IMR-90 (cell line): ENCODE data around the gene NOS1AP. TPM values are rescaled to one million over a fixed set of nuclear protein-coding genes. Genes with fewer than 3 reads are reported as not detected.

Experiments used
- ATAC-seq: fragments of 200-7000 bp; cut with Tn5 transposase; 2 replicates; pipeline ENCODE4 v1.9.1; 2020; ENCODE audit warnings: low read depth, mild to moderate bottlenecking, moderate library complexity
- BruUV-seq: library from RNA; stranded (reverse); fragments of 400-500 nt; replicated peaks from 2 replicates; lab custom pipeline; 2021; lab: Mats Ljungman, UMichigan
- CTCF ChIA-PET: fragments of 300-600 bp; formaldehyde crosslinking; extraction: SDS; loops from one replicate; lab custom pipeline; 2021; ENCODE audit warnings: antibody characterized with exemption; lab: Yijun Ruan, JAX
- POLR2A ChIA-PET: fragments of 300-600 bp; sonication (Branson Sonifier 250); formaldehyde crosslinking; loops from one replicate; lab custom pipeline; 2022; ENCODE audit warnings: antibody characterized with exemption; ENCODE audit not compliant: unreplicated experiment; lab: Charles Lee
- DNase-seq: peaks from one replicate; pipeline ENCODE4 v3.0.0; 2013
- H2AFZ ChIP-seq: replicated peaks from 2 replicates; pipeline ENCODE3; 2013; ENCODE audit warnings: low read length, mild to moderate bottlenecking; ENCODE audit not compliant: poor library complexity
- H2AK5ac ChIP-seq: 2 replicates; pipeline ENCODE4 v1.6.1; 2013; ENCODE audit warnings: low read depth, low read length, inconsistent platforms
- H2AK9ac ChIP-seq: replicated peaks from 2 replicates; pipeline ENCODE3; 2013; ENCODE audit warnings: mild to moderate bottlenecking, low read depth, low read length, moderate library complexity; ENCODE audit not compliant: poor library complexity
- H2BK120ac ChIP-seq: 2 replicates; pipeline ENCODE4 v1.6.1; 2013; ENCODE audit warnings: low read depth, low read length, inconsistent platforms
- H2BK15ac ChIP-seq: 3 replicates; pipeline ENCODE4 v1.6.1; 2013; ENCODE audit warnings: low read depth, low read length, inconsistent platforms
- H2BK20ac ChIP-seq: 2 replicates; pipeline ENCODE4 v1.6.1; 2013; ENCODE audit warnings: low read depth, mild to moderate bottlenecking, inconsistent platforms, low read length, moderate library complexity
- H2BK5ac ChIP-seq: 2 replicates; pipeline ENCODE4 v1.6.1; 2013; ENCODE audit warnings: mild to moderate bottlenecking, low read depth, low read length, inconsistent platforms; ENCODE audit not compliant: poor library complexity, severe bottlenecking
- H3K14ac ChIP-seq: replicated peaks from 2 replicates; pipeline ENCODE4 v1.6.1; 2013; ENCODE audit warnings: low read depth, low read length, inconsistent platforms
- H3K18ac ChIP-seq: 2 replicates; pipeline ENCODE4 v1.6.1; 2013; ENCODE audit warnings: low read depth, low read length, control low read depth
- H3K23ac ChIP-seq: 2 replicates; pipeline ENCODE4 v1.6.1; 2013; ENCODE audit warnings: low read depth, low read length, inconsistent platforms
- H3K27ac ChIP-seq: 2 replicates; pipeline ENCODE4 v1.5.1; 2013; ENCODE audit warnings: mild to moderate bottlenecking, control low read depth, low read length; ENCODE audit not compliant: insufficient read depth
- H3K27me3 ChIP-seq: 2 replicates; pipeline ENCODE4 v1.6.1; 2013; ENCODE audit warnings: low read length; ENCODE audit not compliant: control insufficient read depth, insufficient read depth
- H3K36me3 ChIP-seq: 2 replicates; pipeline ENCODE4 v1.6.1; 2013; ENCODE audit warnings: low read length, mixed read lengths; ENCODE audit not compliant: control insufficient read depth, insufficient read depth
- H3K4ac ChIP-seq: 2 replicates; pipeline ENCODE4 v1.6.1; 2013; ENCODE audit warnings: low read depth, low read length, inconsistent platforms
- H3K4me1 ChIP-seq: 2 replicates; pipeline ENCODE4 v1.6.1; 2013; ENCODE audit warnings: low read length, mixed read lengths; ENCODE audit not compliant: control insufficient read depth, insufficient read depth
- H3K4me2 ChIP-seq: 2 replicates; pipeline ENCODE4 v1.6.1; 2013; ENCODE audit warnings: low read depth, mild to moderate bottlenecking, control low read depth, low read length, moderate library complexity
- H3K4me3 ChIP-seq: 2 replicates; pipeline ENCODE4 v1.5.1; 2013; ENCODE audit warnings: low read depth, mild to moderate bottlenecking, control low read depth, low read length, moderate library complexity; ENCODE audit not compliant: insufficient read depth
- H3K56ac ChIP-seq: 2 replicates; pipeline ENCODE4 v1.6.1; 2013; ENCODE audit warnings: low read length, inconsistent platforms; ENCODE audit not compliant: insufficient read depth; ENCODE audit errors: extremely low read depth
- H3K79me1 ChIP-seq, 2 experiments: 2 replicates each; pipeline ENCODE4 v1.6.1; 2013; ENCODE audit warnings: low read length in 2 of 2, inconsistent platforms in 1 of 2, low read depth in 1 of 2
- H3K9ac ChIP-seq: 2 replicates; pipeline ENCODE4 v1.6.1; 2013; ENCODE audit warnings: low read depth, low read length, control low read depth
- H3K9me1 ChIP-seq: 2 replicates; pipeline ENCODE4 v1.6.1; 2013; ENCODE audit warnings: low read length, inconsistent platforms; ENCODE audit not compliant: insufficient read depth
- H3K9me3 ChIP-seq: 2 replicates; pipeline ENCODE4 v1.6.1; 2013; ENCODE audit warnings: low read length; ENCODE audit not compliant: control insufficient read depth, insufficient read depth
- H4K20me1 ChIP-seq: 2 replicates; pipeline ENCODE4 v1.6.1; 2013; ENCODE audit warnings: low read length, inconsistent platforms; ENCODE audit not compliant: insufficient read depth
- H4K5ac ChIP-seq: 2 replicates; pipeline ENCODE4 v1.6.1; 2013; ENCODE audit warnings: mild to moderate bottlenecking, low read depth, low read length, control low read depth
- H4K8ac ChIP-seq, 2 experiments: 2 replicates each; pipeline ENCODE4 v1.6.1; 2013; ENCODE audit warnings: low read depth in 2 of 2, low read length in 2 of 2, control low read depth in 1 of 2, inconsistent platforms in 1 of 2
- H4K91ac ChIP-seq: 2 replicates; pipeline ENCODE4 v1.6.1; 2013; ENCODE audit warnings: low read depth, low read length, inconsistent platforms; ENCODE audit not compliant: insufficient read depth
- BHLHE40 ChIP-seq: fragments of 150-350 bp; IDR thresholded peaks from 2 replicates; pipeline ENCODE4 v1.6.1; 2016; ENCODE audit warnings: mild to moderate bottlenecking, low read depth, low read length
- CEBPB ChIP-seq: IDR thresholded peaks from 2 replicates; pipeline ENCODE4 v1.6.1; 2012; ENCODE audit warnings: low read depth, low read length, improper control_type of control experiment
- CHD1 ChIP-seq: IDR thresholded peaks from 2 replicates; pipeline ENCODE4 v1.6.1; 2012; ENCODE audit warnings: low read depth, low read length, improper control_type of control experiment
- FOS ChIP-seq: fragments of 150-350 bp; IDR thresholded peaks from 2 replicates; pipeline ENCODE4 v1.6.1; 2016; ENCODE audit warnings: low read depth, low read length
- MAFK ChIP-seq: IDR thresholded peaks from 2 replicates; pipeline ENCODE4 v1.6.1; 2012; ENCODE audit warnings: low read depth, low read length, improper control_type of control experiment
- MAZ ChIP-seq: IDR thresholded peaks from 2 replicates; pipeline ENCODE4 v1.6.1; 2012; ENCODE audit warnings: low read depth, mild to moderate bottlenecking, low read length, improper control_type of control experiment, moderate library complexity, borderline replicate concordance
- MXI1 ChIP-seq: IDR thresholded peaks from 2 replicates; pipeline ENCODE4 v1.6.1; 2012; ENCODE audit warnings: low read depth, mild to moderate bottlenecking, low read length, moderate library complexity, borderline replicate concordance
- NFE2L2 ChIP-seq: fragments of 150-350 bp; IDR thresholded peaks from 2 replicates; pipeline ENCODE4 v1.6.1; 2016; ENCODE audit warnings: low read depth, mild to moderate bottlenecking, low read length
- RAD21 ChIP-seq: IDR thresholded peaks from 2 replicates; pipeline ENCODE4 v1.6.1; 2012; ENCODE audit warnings: low read length, improper control_type of control experiment
- RCOR1 ChIP-seq: IDR thresholded peaks from 2 replicates; pipeline ENCODE4 v1.6.1; 2012; ENCODE audit warnings: mild to moderate bottlenecking, low read length, improper control_type of control experiment; ENCODE audit not compliant: insufficient replicate concordance
- RFX5 ChIP-seq: IDR thresholded peaks from 2 replicates; pipeline ENCODE4 v1.8.0; 2012; ENCODE audit warnings: low read depth, mild to moderate bottlenecking, low read length, moderate library complexity
- SMC3 ChIP-seq: fragments of 150-350 bp; IDR thresholded peaks from 2 replicates; pipeline ENCODE4 v1.6.1; 2016; ENCODE audit warnings: low read depth, mild to moderate bottlenecking, antibody characterized with exemption, low read length, moderate library complexity
- WGBS, 2 experiments: methylation state at CpG; one replicate each; pipeline versions ENCODE4 v1.1.5 to v1.1.7; 2013; ENCODE audit warnings: missing lambda C conversion rate in 2 of 2; ENCODE audit not compliant: insufficient read length in 1 of 2; ENCODE audit errors: extremely low coverage in 2 of 2; 5-methylcytosine and 5-hydroxymethylcytosine counted together
- dilution Hi-C: fragments of 300-500 bp; cut with HindIII; formaldehyde crosslinking; loops from one replicate; pipeline ENCODE4 v1.14.3; 2018; ENCODE audit warnings: low sequenced_read_pairs; ENCODE audit not compliant: unreplicated experiment
- in situ Hi-C: fragments of 300-500 bp; cut with MboI; formaldehyde crosslinking; loops from 3 replicates; pipeline ENCODE4 v1.14.3; 2019; ENCODE audit warnings: low sequenced_read_pairs, inconsistent platforms, mixed read lengths
- intact Hi-C: fragments of 100-400 bp; cut with micrococcal nuclease; formaldehyde crosslinking; loops from 2 replicates; pipeline ENCODE4 v1.10.0; 2022
- polyA plus RNA-seq, 3 experiments: library from polyadenylated mRNA; depleted of rRNA; stranded (reverse); fragments of >200 nt; gene quantifications; 2 replicates each; pipeline ENCODE4 v1.2.3, GENCODE V29; 2012; ENCODE audit warnings: low replicate concordance in 1 of 3
- total RNA-seq: library from RNA; depleted of rRNA; stranded (reverse); fragments of >200 nt; gene quantifications from 2 replicates; pipeline ENCODE4 v1.2.3, GENCODE V29; 2012
- TF ChIP-seq, protein P1 (sequence below): fragments of 150-350 bp; IDR thresholded peaks from 2 replicates; pipeline ENCODE4 v1.6.1; 2016; ENCODE audit warnings: low read depth, mild to moderate bottlenecking, low read length, moderate library complexity, borderline replicate concordance
- TF ChIP-seq, protein P2 (sequence below): conservative IDR thresholded peaks from 2 replicates; pipeline ENCODE4 v1.5.1; 2012; ENCODE audit warnings: mild to moderate bottlenecking, low read depth, low read length, improper control_type of control experiment

The NOS1AP gene
- total and polyA plus RNA-seq, 2 of the 4 experiments (the other 2 are of a cell fraction) = 0.18 to 0.19 TPM

DNA sequence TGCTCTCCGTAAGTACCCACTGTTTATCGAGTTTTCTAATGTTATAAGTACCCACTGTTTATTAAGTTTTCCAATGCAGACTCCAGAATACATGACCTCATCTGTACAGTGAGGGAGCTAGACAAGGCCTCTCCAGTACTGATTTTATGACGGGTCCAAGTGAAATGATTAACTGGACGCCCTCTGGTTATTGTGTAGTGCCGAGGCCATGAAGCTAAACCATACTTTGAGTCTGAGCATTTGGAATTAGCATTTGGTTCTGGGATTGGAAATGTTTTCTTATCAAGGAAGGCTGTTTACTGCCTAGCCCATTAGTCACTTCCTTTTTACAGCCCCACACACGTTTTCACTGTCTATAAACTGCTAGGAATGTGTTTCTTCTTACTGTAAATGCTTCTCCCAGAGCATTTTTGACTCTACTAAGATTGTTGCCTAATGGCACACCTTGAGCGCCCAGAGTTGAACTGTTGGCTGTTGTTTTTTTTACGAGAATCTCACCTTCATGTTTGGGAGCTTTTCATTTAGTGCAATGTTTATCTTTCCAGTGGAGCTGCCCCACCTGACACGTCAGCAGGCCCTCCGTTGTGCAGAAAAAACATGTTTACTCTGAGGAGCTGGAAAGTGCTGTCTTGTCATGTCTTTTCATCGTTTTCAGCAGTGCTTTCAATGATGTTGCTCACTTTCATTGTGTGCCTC, 280.3 kb downstream of the NOS1AP start:
- POLR2A ChIA-PET = no interaction called here
- no peak overlapping the region for H3K4me3 ChIP-seq
- TF ChIP-seq, protein P1, sequence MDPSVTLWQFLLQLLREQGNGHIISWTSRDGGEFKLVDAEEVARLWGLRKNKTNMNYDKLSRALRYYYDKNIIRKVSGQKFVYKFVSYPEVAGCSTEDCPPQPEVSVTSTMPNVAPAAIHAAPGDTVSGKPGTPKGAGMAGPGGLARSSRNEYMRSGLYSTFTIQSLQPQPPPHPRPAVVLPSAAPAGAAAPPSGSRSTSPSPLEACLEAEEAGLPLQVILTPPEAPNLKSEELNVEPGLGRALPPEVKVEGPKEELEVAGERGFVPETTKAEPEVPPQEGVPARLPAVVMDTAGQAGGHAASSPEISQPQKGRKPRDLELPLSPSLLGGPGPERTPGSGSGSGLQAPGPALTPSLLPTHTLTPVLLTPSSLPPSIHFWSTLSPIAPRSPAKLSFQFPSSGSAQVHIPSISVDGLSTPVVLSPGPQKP = no peak
- TF ChIP-seq SMC3 (no peak), RAD21 (no peak), MXI1 (no peak), RCOR1 (no peak), MAFK (no peak), FOS (peak; percentile 45; the same call in 1 of the 2 replicates), BHLHE40 (peak; percentile 93), CHD1 (no peak), CEBPB (peak; percentile 43; the same call in 1 of the 2 replicates), MAZ (no peak), NFE2L2 (no peak), RFX5 (no peak)
- TF ChIP-seq, protein P2, sequence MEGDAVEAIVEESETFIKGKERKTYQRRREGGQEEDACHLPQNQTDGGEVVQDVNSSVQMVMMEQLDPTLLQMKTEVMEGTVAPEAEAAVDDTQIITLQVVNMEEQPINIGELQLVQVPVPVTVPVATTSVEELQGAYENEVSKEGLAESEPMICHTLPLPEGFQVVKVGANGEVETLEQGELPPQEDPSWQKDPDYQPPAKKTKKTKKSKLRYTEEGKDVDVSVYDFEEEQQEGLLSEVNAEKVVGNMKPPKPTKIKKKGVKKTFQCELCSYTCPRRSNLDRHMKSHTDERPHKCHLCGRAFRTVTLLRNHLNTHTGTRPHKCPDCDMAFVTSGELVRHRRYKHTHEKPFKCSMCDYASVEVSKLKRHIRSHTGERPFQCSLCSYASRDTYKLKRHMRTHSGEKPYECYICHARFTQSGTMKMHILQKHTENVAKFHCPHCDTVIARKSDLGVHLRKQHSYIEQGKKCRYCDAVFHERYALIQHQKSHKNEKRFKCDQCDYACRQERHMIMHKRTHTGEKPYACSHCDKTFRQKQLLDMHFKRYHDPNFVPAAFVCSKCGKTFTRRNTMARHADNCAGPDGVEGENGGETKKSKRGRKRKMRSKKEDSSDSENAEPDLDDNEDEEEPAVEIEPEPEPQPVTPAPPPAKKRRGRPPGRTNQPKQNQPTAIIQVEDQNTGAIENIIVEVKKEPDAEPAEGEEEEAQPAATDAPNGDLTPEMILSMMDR = no peak

More for the DNA sequence above, 280.3 kb downstream of the NOS1AP start:
- Histone ChIP-seq H2AFZ (peak overlapping the region; percentile 0), H3K4me2 (peak overlapping the region; percentile 28; the same call in 1 of the 2 replicates), H3K9me3 (no peaks in the 10 kb centered on the region), H2BK20ac (peak overlapping the region; percentile 70), H4K8ac (peak overlapping the region in 1 of 2 experiments; percentile 2; a peak in 1 of 4 replicates), H4K20me1 (no peaks in the 10 kb centered on the region), H2BK120ac (peak overlapping the region; percentile 82), H3K4me1 (0 out of 2 replicates have a peak, but pooled peaks cover 4% of the 10 kb centered on the region), H3K79me1 (no peaks in the 10 kb centered on the region), H2AK5ac (peak overlapping the region; percentile 35; the same call in 1 of the 2 replicates), H3K9me1 (peaks cover 5% of the 10 kb centered on the region), H3K36me3 (no peaks in the 10 kb centered on the region), H3K27me3 (no peaks in the 10 kb centered on the region), H2BK15ac (peak overlapping the region; percentile 18; the same call in 1 of the 3 replicates), H3K27ac (peak overlapping the region; percentile 19; the same call in 1 of the 2 replicates), H4K91ac (peak overlapping the region; percentile 22), H3K18ac (peak overlapping the region; percentile 8; the same call in 1 of the 2 replicates), H3K56ac (no peak overlapping the region), H2AK9ac (peak overlapping the region; percentile 4), H3K23ac (peak overlapping the region; percentile 50), H3K14ac (peak overlapping the region; percentile 36; the same call in 1 of the 2 replicates), H2BK5ac (peak overlapping the region; percentile 61), H3K4ac (peak overlapping the region; percentile 22), H4K5ac (no peak overlapping the region; the same call in 1 of the 2 replicates), H3K9ac (no peak overlapping the region)
- ATAC-seq (peak; percentile 84), DNase-seq (peak; percentile 77)
- in situ Hi-C loops (no loop called here), intact Hi-C loops (no loop called here), dilution Hi-C loops (no loop called here)
- CTCF ChIA-PET = interaction anchor here (0.8 to 1.2 kb wide), 2 partner anchors 42 to 486 kb away, joined by 3 to 4 read pairs; no protein-coding TSS in a partner anchor
- 40% methylated on average over 2 of the region's 11 CpGs; no CpG with 5 or more reads in 1 of the 2 experiments for WGBS, 2 experiments
- no TSS peak for BruUV-seq
